GM12873 (cell line): ENCODE data around the gene BAIAP2L1.

Experiments
- TF ChIP-seq, protein P1 (sequence below): IDR thresholded peaks from 2 replicates; pipeline ENCODE4 v1.5.1; 2012; ENCODE audit warnings: low read depth, mild to moderate bottlenecking, moderate library complexity, low read length, control low read depth; ENCODE audit not compliant: insufficient read depth; ENCODE audit errors: missing control alignments

The BAIAP2L1 gene

DNA sequence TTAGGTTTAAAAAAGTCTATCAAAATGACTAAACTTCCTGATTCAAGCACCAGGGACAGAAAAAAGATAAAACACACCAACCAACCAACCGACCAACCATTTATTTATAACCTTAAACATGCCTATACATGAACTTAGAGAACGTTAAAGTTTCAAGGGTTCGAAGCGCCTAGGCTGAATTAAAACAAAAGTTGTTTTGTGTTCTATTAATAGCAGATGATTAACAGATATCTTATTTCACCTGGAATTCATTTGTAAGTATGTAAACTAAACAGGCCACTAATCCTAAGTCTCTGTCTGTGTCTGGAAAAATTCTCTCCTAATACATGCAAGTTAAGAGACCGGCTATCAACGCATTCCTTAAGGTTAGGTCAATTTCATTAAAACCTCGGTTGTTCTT is 1.4 kb downstream of the BAIAP2L1 start:
- TF ChIP-seq, protein P1, sequence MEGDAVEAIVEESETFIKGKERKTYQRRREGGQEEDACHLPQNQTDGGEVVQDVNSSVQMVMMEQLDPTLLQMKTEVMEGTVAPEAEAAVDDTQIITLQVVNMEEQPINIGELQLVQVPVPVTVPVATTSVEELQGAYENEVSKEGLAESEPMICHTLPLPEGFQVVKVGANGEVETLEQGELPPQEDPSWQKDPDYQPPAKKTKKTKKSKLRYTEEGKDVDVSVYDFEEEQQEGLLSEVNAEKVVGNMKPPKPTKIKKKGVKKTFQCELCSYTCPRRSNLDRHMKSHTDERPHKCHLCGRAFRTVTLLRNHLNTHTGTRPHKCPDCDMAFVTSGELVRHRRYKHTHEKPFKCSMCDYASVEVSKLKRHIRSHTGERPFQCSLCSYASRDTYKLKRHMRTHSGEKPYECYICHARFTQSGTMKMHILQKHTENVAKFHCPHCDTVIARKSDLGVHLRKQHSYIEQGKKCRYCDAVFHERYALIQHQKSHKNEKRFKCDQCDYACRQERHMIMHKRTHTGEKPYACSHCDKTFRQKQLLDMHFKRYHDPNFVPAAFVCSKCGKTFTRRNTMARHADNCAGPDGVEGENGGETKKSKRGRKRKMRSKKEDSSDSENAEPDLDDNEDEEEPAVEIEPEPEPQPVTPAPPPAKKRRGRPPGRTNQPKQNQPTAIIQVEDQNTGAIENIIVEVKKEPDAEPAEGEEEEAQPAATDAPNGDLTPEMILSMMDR, result no peak

DNA sequence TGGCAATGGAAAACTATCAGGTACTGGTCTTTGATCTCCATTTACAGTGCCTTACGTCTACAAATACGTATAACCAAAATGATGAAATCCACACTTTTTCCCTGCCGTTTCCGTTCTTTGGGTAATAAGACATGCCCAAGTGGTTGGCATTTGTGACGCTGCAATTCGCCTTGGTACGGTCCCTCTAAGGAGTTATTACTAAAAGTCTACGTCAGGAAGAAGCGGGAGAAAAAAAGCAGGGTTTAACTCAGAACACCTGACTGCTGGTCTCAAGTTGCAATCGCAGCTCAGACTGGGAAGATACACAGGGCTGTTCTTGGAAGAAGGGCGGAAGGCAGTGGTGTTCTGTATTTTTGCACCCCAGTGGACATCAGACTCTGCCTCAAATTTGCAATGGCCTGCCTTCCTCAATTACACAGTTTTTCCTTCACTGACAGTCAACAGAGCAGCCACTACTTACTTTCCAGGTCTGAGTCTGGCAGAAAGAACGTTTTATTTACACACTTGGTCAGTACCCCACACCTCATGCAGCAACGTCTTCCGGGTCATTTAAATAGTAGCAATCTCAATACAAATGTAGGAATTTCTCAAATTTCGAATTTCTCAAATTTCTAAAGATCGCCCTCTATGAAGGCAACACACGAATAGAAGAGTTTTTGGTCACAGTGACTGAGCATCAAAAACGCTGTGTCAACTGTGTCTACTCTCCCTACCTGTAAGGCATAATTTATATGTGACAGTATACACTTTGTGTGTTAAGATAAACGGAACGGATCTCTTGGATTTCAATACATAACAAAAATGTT is 2.1 kb downstream of the BAIAP2L1 start:
- TF ChIP-seq, protein P1, result no peak

DNA sequence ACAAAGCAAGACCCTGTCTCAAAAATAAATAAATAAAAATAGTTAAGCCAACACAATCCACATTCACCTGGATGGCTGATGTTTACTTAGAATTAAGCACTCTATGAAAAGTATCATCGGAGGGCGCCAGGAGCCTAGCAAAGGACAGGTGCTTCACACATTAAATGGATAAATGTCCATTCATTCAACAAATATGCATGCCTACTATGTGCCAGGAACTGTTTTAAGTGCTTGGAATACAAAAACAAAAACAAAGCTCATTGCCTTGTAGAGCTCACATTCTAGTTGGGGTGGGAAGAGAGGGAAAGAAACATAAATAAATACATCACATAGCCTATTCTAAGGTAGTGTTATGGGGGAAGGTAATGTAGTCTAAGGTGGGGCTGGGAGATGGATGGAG is 4.1 kb downstream of the BAIAP2L1 start:
- TF ChIP-seq, protein P1, result no peak

DNA sequence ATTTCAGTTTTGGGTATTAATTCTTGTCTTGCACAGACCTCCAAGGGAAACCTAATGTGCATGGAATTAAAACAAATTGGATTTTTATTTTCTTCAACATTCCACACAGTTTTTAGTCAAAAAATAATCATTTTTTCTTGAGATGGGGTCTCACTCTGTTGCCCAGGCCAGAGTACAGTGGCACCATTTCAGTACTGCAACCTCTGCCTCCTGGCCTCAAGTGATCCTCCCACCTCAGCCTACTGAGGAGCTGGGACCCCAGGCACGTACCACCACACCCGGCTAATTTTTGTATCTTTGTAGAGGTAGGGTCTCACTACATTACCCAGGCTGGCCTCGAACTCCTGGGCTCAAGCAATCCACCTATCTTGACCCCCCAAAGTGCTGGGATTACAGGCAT is 4.9 kb downstream of the BAIAP2L1 start:
- TF ChIP-seq, protein P1, result no peak

DNA sequence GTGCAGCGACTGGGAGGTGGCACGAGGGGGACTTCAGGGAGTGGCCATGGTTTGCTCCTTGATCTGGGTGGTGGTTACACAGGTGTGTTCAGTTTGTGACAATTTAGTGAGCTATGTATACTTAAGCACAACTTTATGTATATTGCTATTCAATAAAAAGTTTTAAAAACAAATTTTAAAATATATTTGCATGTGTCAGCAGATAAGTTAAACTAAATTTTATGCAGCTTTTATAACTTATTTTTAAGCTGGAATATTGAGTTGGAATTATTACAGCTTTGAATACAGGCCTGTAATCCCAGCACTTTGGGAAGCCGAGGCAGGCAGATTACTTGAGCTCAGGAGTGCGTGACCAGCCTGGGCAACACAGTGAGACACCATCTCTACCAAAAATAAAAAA is 5.4 kb downstream of the BAIAP2L1 start:
- TF ChIP-seq, protein P1, result no peak

DNA sequence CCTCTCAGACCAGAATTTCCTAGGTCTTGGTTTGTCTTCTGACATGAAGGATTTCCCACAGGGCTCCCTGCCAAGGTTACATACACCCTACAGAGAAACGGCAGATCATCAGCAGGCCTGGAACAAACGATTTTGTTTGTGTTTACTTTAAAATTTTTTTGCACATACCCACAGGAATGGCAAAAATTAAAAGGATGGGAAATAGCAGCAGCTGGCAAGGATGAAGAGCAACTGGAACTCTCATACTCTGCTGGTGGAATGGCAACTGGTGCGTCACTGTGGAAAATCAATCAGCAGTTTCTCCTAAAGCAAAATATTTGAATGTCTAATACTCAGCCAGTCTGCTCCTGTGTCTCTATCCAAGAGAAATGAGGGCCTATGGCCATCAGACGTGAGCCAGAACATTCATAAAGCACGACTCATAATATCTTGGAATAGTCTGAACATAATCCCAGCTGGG is 6.5 kb downstream of the BAIAP2L1 start:
- TF ChIP-seq, protein P1, result no peak

DNA sequence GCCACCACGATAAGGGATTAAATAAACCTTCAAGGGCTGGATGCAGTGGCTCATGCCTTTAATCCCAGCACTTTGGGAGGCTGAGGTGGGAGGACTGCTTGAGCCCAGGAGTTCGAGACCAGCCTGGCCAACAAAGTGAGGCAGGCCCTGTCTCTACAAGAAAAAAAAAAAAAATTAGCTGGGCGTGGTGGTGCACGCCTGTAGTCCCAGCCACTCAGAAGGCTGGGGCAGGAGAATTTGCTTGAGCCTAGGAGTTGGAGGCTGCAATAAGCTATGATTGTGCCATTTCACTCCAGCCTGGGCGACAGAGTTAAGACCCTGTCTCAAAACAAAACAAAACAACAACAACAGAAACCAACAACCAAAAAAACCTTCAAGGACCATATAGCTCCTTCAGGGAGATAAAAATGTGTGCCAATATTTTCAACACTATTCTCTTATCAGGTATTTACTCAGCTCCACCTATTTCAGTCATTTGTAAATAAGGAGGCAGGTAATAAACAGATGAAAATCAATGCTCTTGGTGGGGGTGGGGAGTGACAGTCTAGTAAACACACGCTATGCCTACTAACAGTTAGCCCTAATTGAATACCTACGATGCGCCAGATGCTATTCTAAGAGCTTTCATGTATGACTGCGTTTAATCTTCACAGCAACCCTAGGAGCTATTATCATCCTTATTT is 13.2 kb downstream of the BAIAP2L1 start:
- TF ChIP-seq, protein P1, result no peak
